Activated CD8-positive, alpha-beta memory T cell treated with anti-CD3 and anti-CD28 coated beads, Interleukin-2, amount 50 U/mL, for 4 hours (primary cell): ENCODE measurements around the gene STBD1.
"Not testable (repeated sequence)": the region's sequence is repeated elsewhere in the genome, so short reads cannot be mapped to it uniquely, and the experiment has no call there.

Experiments used
- DNase-seq: peaks from one replicate; pipeline ENCODE4 v3.0.0-alpha.2; 2020

The STBD1 gene

DNA sequence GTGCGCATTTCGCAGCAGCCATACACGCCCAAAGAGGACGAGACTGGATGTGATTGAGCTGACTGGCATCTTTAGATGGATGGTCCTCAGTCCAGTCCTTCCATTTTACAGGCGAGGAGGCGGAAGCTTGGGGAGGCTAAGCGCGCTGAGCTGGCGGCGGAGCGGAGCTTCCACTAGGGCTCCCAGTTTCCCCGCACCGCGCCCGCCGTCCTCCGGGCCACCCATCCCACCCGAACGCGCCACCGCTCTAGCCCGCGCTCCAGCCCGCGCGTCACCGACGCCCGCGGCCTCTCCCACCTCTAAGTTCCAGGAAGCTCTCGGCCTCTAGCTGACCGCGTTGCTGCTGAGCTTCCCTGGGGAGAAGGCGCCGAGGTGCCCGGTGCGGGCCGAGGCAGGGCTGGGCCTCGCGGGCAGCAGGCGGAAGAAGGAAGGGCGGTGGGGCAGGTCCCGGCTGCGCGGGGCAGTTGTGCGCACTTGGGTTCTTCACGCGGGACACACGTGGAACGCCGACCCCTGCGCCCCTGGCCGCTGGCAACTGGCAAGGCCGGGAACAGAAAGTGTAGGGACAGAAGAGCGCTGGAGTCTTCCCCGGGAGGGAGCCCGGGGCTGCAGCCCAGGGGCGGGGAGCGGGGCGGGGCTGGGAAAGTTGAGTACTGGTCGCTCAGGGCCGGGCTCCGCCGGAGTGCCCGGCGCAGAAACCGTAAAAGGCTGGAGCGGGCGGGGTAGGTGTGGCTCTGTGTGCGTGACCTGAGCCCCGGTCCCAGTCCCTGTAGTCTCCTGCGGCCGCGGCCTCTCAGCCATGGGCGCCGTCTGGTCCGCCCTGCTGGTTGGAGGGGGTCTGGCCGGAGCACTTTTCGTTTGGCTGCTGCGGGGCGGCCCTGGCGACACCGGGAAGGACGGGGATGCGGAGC is at the start of gene STBD1:
TSS of gene STBD1 (plus strand) at position 763 of the 911 bp plus-strand sequence. CDS start at position 800, 37 bp downstream.
- peak; percentile 23 for DNase-seq

DNA sequence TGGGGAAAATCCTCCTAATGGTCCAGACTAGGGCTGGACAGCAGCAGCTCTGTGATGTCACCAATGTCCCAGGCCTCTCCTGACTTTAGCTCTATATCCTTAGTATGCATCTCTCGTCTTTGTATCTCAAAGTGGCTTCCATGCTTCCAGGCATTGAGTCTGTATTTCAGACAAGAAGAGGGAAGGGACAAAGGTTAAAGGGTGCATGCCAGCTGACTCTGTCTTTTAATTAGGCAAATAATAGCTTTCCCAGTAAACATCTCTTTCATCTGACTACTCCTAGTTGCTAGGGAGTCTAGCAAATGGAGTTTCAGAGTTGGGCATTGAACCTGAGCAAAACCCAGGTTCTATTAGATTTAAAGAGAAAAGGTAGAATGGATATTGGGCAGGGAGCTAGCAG is 49.6 kb upstream of the STBD1 start:
- no peak for DNase-seq

DNA sequence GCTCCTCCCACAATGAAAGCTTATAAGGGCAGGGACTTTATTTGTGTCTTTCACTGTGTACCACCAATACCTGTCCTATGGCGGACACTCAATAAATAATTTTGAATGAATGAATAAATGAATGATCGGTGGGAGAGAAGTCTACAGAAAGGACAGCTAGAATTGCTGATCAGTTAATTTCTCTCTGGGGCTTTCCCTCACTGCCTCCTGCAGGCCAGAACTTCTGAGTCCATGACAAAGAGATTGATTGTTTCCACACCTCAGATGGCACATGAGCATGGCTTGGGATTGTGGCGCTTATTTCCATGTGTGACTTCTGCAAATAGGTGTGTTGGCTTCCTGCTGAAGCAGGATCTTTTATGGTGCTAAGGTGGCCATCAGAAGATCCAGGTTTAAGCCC is 48.7 kb upstream of the STBD1 start:
- DNase-seq, result no peak

DNA sequence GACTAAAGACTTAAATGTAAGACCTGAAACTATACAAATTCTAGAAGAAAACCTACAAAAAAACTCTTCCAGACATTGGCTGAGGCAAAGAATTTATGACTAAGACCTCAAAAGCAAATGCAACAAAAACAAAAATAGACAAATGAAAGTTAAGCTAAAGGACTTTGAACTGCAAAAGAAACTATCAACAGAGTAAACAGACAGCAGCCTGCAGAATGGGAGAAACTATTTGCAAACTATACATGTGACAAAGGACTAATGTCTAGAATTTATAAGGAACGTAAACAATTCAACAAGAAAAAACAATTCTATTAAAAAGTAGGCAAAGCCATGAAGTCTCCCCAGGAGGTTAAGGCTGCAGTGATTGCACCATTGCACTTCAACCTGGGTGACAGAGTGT is 46.0 kb upstream of the STBD1 start:
- no peak for DNase-seq

DNA sequence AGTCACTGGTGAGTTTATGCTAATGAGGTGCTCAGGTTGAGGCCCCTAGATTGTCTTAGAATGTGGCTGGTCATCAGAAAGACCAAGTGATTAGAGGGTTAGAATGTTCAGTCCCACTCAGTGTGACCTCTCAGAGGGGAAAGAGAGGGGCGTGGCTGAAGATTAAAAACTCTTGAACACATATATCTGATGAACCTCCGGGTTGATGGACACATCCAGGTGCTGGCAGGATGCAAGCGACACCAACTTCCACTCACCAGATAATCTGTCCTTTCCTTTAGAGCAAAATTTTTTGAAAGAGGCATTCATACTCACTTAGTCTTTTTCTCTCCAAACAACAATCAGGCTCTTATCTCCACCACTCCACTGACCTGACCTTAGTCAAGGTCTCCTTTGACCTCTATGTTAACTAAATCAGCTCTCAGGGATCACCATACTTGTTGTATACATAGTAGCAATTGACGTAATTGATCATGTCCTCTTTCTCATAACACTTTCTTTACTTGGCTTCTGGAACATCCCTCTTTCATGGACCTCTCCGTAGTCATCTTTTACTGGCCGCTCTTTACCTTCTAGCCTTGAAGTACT is 40.8 kb upstream of the STBD1 start:
- DNase-seq, result no peak

DNA sequence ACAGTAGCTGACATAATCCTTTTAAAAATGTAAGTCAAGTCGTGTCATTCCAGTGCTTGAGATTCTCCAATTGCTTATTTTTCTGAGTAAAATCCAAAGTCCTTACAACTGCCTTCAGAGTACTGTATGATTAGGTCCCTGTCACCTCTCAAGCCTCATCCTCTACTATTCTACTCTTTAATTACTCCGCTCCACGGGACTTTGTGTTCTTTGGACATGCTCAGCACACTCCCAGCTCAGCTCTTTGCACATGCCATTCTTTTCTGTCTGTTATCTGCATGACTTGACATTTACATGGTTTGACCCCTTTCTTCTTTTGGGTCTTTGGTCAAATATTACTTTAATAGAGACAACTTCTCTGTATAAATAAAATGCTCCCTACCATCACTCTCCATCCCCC is 39.9 kb upstream of the STBD1 start:
- DNase-seq, result no peak

DNA sequence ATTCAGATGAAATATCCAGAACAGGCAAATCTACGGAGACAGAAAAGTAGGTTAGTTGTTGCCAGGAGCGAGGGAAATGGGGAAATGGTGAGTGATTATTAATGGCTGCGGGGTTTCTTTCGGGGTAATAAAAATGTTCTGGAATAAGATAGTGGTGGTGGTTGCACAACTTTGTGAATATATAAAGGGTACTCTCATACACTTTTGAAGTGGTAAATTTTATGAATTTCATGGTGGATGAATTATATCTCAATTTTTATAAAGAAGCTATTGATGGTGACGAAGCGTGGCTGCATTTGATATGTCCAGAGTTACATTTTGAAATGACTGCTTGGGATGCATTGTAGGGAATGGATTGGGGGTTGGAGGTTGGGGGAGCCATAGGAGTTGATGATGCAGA is 38.7 kb upstream of the STBD1 start:
- DNase-seq, result no peak

DNA sequence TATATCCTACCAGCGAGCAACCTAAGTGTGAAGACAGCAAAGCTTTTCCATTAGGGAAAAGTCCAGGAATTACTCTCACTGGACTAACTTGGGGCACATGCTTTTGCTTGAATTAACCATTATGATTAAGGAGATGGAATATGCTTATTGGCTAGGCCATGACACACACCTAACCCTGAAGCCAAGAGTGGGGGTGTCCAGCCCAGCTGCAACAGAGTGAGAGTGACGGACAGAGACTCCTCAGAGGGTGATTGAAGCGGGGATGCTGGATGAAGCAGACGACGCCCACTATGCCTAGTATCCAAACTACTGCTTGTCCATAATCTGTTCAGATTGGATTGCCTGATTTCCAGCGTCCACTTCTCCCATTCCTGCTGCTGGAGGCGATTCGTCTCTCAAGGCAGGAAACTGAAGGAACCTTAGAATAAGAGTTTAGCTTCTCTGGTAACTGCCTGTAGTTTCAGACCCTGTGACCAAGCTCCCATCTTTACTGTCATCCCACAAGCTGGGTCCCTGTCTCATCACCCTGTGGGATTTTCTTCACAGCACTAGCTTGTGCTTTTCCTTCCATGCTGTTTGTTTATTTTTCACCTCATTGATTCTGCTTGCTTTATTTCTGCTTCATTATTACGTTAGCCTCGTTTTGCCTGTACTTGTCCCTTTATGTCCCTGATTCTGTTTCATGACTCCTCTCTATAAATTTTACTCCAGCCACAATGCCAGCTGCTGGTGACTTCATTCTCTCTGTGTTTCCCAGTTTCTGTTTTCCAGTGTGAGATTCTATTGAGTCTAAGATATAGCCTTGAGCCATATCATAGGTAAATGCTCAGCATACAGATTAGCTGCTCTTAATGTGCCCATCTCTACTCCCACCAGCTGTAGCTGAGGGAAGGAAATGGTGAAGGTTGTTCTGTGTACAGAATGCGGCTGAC is 36.0 kb upstream of the STBD1 start:
- no peak for DNase-seq

DNA sequence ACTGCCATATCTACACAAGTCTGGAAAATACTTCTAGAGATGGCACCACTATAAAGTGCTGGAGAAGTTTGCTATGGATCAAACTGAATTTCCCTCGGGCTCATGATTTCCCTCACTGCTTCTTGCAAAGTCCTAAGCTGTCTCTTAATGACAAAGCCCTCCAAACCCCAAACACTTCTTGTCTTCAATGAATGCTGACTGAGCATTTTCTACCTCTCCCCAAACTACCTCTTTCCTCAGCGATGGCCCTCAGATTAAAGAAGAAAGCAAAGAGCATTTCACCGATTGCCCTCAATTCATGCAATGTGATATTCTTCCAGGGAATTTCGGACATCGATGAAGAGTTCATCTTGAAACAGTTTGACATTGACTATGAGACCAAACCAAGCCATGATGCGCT is 35.3 kb upstream of the STBD1 start:
- DNase-seq, result no peak

DNA sequence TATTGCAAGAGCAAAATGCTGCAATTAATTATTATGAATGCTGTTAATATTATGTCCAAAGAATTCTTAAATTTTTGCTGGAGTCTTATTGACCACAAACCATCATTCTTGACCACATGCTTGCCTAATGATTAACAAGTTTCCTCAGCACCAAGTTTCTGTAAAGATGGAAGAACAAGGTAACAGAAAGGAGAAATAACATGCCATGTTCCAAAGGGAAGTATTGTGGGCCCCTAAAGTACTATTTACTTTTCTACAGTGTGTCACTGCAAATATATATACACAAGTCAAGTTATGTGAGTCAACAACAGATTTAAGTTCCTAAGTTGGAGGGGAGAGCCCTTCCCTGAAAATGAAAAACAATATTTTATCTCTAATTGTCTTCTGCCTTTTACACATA is 34.5 kb upstream of the STBD1 start:
- DNase-seq, result no peak

DNA sequence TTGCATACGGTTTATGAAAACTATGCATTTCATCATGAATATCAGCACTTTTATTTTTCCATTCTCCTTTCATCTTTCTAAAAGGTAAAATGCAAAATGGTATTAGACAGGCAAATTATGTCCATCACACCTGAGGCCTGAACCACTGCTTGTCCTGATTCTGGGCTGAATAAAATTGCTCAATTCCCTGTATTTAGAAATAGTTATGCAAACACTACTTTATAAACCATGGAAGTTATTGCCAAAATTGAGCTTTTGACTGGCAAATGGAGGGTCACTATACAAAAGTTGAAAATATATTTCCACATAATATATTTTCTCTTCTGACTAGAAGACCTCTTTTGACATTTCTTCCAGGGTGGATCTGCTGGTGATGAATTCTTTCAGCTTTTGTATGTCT is 34.0 kb upstream of the STBD1 start:
- DNase-seq, result no peak

DNA sequence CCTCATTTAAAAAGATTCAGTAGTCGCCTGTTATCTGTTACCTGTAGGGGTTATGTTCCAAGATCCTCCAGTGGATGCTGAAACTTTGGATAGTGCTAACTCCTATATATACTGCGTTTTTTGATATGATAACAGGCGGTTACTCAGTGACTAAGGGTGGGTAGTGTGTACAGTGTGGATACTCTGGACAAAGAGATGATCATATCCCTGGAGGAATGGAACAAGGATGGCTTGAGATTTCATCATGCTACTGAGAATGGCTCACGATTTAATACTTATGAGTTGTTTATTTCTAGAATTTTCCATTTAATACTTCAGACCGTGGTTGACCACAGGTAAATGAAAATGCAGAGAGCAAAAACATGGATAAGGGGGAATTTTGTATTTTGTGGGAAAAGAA is 33.5 kb upstream of the STBD1 start:
- no peak for DNase-seq

DNA sequence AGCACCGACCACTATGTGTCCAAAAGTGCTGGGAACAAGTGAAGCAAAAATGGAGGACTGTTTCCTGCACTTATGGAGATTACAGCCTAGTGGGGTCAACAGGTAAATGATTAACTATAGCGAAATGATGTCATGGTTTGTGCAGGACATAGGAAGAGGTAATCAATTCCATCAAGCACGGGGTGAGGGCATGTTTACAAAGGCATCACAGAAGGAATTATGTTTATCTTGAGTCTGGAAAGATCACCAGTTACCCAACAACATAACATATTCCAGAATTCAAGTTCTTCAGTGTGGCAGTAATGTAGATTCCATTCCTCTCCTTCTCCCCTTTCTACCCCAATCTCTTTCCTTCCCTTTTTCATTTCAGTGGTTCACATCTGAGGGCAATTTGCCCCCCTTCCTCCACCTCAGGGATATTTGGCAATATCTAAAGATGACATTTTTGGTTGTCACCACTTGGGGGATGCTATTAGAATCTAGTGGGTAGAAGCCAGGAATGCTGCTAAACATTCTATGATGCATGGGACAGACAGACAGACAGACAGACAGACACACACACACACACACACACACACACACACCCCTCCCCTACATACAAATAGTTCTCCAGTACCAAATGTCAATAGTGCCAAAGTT is 30.9 kb upstream of the STBD1 start:
- DNase-seq, result no peak

DNA sequence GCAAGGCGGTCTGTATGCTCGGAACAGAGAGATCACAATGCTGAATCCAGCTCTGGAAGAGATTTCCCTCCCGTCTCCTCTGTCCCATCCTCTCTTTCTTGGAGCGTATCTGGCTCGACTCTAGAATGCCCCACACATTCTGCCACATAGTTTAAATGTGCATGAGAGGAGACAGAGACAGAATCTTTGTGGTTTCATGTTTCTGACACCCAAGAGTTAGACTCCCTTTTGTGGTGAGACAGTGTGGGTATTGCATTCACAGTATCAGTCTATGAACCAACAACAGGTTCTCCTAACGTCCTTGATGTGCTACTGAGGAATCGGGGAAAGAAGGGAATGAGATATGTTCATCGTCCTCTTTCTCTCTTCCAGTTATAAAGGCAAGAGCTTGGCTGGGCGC is 29.7 kb upstream of the STBD1 start:
- no peak for DNase-seq

DNA sequence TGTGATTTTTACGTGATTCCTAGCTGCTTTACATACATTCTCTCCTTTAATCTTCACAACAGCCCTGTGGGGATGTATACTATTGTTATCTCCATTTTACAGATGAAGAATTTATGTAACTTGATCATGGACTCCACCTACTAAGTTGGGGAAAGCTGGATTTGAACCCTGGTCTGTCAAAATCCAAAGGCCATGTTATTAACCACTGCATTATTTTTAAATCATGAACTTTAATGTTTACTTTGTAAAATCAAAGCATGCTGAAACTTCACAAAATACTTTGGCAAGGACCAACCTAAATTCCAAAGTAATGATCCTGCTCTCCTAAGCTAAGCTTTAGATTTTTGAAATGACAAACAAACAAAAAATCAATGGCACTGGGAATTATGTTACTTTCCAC is 28.9 kb upstream of the STBD1 start:
- no peak for DNase-seq

DNA sequence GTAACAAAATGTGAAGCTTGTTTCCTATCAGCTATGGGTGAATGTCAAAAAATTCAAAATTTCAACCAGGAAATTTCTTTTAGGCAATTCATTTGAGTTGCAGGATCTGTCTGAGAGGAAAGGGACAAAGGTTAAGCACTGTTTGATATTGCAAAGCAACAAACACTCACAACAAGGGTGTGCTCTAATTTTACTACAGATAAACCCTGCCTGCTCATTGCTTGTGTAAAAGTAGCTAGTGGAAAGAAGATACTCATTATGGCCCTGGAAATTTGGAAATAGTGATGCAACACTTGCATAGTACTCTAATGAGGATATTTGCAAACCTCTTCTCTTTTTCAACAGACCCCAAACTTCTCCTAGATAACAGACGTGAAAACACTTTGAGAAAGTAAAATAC is 27.9 kb upstream of the STBD1 start:
- no peak for DNase-seq

DNA sequence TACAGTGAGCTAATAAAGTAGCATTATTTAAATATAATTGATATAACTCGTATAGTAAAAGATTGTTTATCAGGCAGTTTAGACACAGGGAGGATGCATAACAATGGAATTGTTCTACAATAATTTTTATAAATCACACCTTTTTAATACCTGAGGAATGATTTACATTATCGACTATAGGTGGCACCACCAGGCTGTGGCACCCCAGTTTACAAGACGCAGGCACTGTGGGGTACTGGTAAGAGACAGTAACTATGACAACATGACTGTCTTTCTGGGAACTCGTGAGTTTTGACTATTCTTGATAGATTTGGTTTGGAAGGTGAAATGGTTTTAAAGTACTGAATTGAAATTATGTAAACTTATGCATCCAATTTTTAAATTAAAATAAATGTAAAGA is 27.1 kb upstream of the STBD1 start:
- DNase-seq, result no peak

DNA sequence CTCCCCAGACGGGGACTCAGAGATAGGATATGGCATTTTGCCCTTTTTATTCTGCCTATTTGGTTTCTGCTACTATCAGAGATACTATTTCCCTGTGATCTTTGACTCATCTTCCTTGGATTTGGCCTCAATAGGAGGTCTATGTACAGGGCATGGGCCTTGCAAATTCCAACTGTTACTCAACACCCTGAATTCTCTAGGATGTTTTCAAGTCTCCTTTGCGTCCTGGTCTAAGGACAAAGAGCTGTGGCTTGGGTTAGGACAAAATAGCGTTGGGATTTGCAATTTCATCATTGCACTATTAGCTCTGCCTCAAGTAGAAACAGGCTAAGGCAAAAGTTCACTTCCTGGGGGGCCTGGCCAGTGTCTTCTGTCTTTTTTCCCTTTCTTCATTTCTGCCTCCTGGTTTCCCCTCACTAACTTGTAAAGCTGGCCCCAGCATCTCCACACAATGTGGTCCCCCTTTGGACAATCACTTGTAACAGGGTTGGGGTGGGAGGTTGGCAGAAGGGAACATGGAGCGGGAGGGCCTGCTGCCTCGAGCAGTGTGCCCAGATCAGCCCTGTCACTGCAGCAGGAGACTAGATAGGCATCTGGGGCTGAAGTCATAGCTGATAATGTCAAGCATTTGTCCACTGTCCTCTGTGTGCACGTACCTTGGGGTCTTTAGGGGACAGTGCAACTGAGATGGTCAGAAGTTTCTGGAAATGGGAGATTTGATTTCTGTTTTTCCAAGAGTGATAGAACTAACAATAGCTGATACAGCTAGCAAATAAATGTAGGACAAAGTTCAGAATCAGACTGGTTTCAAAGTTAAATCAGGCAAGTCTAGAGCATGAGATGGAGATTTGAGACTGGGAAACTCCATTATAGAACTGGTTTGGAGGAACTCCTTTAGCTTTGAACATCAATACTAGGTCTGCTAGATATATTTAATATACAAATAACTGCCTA is 25.8 kb upstream of the STBD1 start:
- no peak for DNase-seq

DNA sequence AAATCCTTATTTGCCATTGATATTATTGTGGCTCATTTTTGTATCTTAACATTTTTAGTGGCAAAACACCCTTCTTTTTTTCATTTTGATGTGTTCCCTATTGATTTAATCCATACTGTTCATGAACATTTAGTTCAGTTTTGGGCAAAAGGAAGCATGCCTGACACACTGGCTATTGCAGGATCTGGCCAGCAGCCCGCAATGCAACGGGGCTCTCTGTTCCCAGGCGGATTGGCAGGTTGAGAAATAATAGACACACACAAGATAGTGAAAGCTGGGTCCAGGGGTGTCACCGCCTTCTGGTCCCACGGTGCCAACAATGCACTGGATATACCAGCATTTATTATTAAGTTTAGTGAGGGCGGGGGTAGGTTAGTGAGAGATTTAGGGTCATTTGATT is 24.9 kb upstream of the STBD1 start:
- not testable (repeated sequence) for DNase-seq

DNA sequence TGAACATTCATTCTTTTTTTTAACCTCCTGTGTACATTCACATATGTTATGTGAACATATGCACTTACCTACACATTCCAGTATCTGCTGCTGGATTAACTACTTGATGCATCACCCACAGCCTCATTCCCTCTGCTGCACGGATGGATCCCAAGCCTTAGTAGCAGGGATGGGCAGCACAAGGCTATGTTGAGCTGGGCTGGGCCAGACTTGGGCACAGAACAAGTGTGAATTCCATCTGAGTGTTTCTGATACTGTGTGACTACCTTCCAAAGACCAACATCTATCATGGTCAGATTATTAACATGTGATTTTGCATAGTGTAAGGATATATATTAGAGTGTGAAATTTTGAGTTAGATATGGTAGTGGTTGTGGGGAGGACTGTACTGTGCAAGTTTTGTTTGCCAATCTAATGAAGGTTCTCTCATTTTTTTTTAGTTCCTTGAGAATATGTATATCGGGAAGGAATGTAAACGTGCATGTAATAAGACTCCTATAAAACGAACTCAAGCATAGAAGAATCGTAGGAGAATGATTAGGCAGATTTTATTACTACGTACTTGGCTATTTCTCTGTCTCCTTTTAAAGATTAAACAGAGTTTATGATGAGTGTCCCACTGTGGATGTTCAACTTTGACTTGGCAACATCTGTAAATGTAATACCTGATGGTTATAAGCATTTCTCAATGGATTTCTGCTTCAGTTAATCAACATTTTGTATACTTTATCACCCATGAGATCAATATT is 23.4 kb upstream of the STBD1 start:
- DNase-seq, result no peak

DNA sequence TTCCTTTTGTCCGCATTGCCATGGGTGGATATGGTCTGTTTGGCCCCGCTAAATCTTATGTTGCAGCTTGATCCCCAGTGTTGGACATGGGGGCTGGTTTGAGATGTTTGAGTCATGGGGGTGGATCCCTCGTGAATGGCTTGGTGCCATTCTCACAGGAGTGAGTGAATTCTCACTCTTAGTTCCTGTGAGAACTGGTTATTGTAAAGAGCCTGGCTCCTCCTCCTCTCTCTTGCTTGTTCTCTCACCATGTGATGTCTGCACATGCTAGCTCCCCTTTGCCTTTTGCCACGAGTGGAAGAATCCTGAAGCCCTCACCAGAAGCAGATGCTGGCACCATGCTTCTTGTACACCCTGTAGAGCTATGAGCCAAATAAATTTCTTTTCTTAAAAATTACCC is 22.6 kb upstream of the STBD1 start:
- DNase-seq, result no peak
